SU-DHL-6 (cell line): ENCODE measurements around the gene CDC123.

ENCODE experiments used
- H2AFZ ChIP-seq: fragments of 200-600 bp; sonication (generic); 2 replicates; pipeline ENCODE4 v1.6.1; 2014; ENCODE audit warnings: low read depth, mild to moderate bottlenecking, moderate library complexity, mixed read lengths, antibody characterized with exemption, low read length; ENCODE audit not compliant: severe bottlenecking
- H3F3A ChIP-seq: fragments of 200-600 bp; shearing (Covaris generic); 2 replicates; pipeline ENCODE4 v1.6.0; 2016; ENCODE audit warnings: antibody characterized with exemption, mild to moderate bottlenecking; ENCODE audit not compliant: insufficient read depth
- H3K27ac ChIP-seq: fragments of 200-600 bp; sonication (generic); 2 replicates; pipeline ENCODE4 v1.5.1; 2016; ENCODE audit warnings: low read depth, mild to moderate bottlenecking, low read length, moderate library complexity, mixed read lengths
- H3K27me3 ChIP-seq: fragments of 200-600 bp; sonication (generic), shearing (Covaris generic); 2 replicates; pipeline ENCODE4 v1.6.0; 2014; ENCODE audit warnings: mild to moderate bottlenecking, low read length
- H3K36me3 ChIP-seq: fragments of 200-600 bp; sonication (generic); 2 replicates; pipeline ENCODE4 v1.6.1; 2014; ENCODE audit warnings: mild to moderate bottlenecking, low read length, mixed read lengths
- H3K4me2 ChIP-seq: fragments of 300-600, 200-600 bp; shearing (Covaris generic), sonication (generic); 2 replicates; pipeline ENCODE4 v1.6.0; 2014; ENCODE audit warnings: low read length, low read depth, mild to moderate bottlenecking; ENCODE audit not compliant: poor library complexity, severe bottlenecking
- H3K4me3 ChIP-seq: fragments of 200-600 bp; sonication (generic); 2 replicates; pipeline ENCODE4 v1.5.1; 2014; ENCODE audit warnings: antibody characterized with exemption, low read length, mild to moderate bottlenecking, mixed read lengths; ENCODE audit not compliant: insufficient read depth, poor library complexity, severe bottlenecking
- H3K79me2 ChIP-seq: fragments of 200-600 bp; sonication (generic); 2 replicates; pipeline ENCODE4 v1.6.1; 2014; ENCODE audit warnings: mild to moderate bottlenecking, low read length, moderate library complexity; ENCODE audit not compliant: insufficient read depth
- H3K9ac ChIP-seq: fragments of 200-600 bp; sonication (generic); 2 replicates; pipeline ENCODE4 v1.7.0; 2014; ENCODE audit warnings: mild to moderate bottlenecking, low read length
- H3K9me2 ChIP-seq: fragments of 200-600 bp; sonication (generic); replicated peaks from 2 replicates; pipeline ENCODE4 v1.6.1; 2014; ENCODE audit warnings: low read length; ENCODE audit not compliant: insufficient read depth
- H3K9me3 ChIP-seq: fragments of 200-600 bp; sonication (generic); 2 replicates; pipeline ENCODE4 v1.6.1; 2014; ENCODE audit warnings: low read length, mixed read lengths; ENCODE audit not compliant: insufficient read depth
- H4K20me1 ChIP-seq: fragments of 200-600 bp; sonication (generic); 2 replicates; pipeline ENCODE4 v1.6.1; 2014; ENCODE audit warnings: low read depth, mild to moderate bottlenecking, antibody characterized with exemption, low read length, moderate library complexity, mixed read lengths
- EZH2phosphoT487 ChIP-seq: fragments of 200-600 bp; sonication (generic), shearing (Covaris generic); conservative IDR thresholded peaks from 2 replicates; pipeline ENCODE4 v1.6.1; 2018; ENCODE audit warnings: mild to moderate bottlenecking, antibody characterized with exemption, low read length, moderate library complexity, mixed read lengths
- TF ChIP-seq, protein P1 (sequence below): fragments of 200-600 bp; sonication (generic); IDR thresholded peaks from one replicate; pipeline ENCODE4 v1.5.1; 2017; ENCODE audit warnings: antibody characterized with exemption, mild to moderate bottlenecking, low read length, moderate library complexity; ENCODE audit not compliant: insufficient read depth, poor library complexity, severe bottlenecking

Gene CDC123

DNA sequence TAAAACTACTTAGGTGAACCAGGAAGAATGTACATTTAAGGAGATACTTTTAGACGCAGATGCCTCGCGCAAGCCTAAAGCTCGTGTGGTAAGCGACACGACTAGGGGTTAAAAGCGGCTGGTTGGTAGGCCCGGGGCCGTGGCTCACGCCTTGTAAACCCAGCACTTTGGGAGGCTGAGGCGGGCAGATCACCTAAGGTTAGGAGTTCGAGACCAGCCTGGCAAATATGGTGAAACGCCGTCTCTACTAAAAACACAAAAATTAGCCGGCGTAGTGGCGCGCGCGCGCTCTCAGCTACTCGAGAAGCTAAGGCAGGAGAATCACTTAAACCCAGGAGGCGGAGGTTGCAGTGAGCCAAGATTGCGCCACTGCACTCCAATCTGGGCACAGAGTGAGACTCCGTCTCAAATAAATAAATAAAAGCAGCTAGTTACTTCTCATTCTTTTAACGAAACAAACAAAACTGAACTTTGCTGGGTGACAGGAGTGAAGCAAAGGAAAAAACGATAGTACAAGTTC lies 1.2 kb upstream of the CDC123 start:
- peak overlapping the region; percentile 94 for H3K9ac ChIP-seq
- H3K27me3 ChIP-seq = no peaks in the 10 kb centered on the region
- no peaks in the 10 kb centered on the region for H3K9me2 ChIP-seq
- H3K9me3 ChIP-seq = no peaks in the 10 kb centered on the region
- 0 out of 2 replicates have a peak, but pooled peaks cover 6% of the 10 kb centered on the region for H4K20me1 ChIP-seq
- H2AFZ ChIP-seq = no peak overlapping the region
- peak overlapping the region; percentile 95 for H3K4me2 ChIP-seq
- peaks cover 95% of the 10 kb centered on the region for H3K79me2 ChIP-seq
- peak overlapping the region; percentile 88 for H3K27ac ChIP-seq
- TF ChIP-seq, protein P1, sequence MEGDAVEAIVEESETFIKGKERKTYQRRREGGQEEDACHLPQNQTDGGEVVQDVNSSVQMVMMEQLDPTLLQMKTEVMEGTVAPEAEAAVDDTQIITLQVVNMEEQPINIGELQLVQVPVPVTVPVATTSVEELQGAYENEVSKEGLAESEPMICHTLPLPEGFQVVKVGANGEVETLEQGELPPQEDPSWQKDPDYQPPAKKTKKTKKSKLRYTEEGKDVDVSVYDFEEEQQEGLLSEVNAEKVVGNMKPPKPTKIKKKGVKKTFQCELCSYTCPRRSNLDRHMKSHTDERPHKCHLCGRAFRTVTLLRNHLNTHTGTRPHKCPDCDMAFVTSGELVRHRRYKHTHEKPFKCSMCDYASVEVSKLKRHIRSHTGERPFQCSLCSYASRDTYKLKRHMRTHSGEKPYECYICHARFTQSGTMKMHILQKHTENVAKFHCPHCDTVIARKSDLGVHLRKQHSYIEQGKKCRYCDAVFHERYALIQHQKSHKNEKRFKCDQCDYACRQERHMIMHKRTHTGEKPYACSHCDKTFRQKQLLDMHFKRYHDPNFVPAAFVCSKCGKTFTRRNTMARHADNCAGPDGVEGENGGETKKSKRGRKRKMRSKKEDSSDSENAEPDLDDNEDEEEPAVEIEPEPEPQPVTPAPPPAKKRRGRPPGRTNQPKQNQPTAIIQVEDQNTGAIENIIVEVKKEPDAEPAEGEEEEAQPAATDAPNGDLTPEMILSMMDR = no peak
- TF ChIP-seq EZH2phosphoT487 = no peak
- peak overlapping the region; percentile 88 for H3K4me3 ChIP-seq
- peaks cover 8% of the 10 kb centered on the region; the same call in 1 of the 2 replicates for H3F3A ChIP-seq
- H3K36me3 ChIP-seq = peaks cover 9% of the 10 kb centered on the region

DNA sequence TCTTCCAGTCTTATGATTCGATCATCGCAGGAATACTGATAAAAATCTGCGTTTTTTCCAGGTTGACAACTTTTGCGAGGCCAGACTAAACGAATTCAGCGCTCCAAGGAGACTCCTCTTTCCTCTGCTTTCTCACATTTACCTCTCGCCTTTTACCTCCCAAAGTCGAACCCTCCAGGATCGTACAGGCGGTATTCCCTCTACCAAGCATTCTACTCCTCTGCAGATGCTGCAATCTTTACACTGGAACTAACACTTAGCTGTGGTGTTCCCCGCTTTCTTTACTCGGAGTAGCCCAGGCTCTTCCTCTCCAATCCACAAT lies 746 bp upstream of the CDC123 start:
- Histone ChIP-seq H3K36me3 (peaks cover 9% of the 10 kb centered on the region), H3K9ac (peak overlapping the region; percentile 94), H3K27ac (peak overlapping the region; percentile 88), H3K4me2 (peak overlapping the region; percentile 95), H3K27me3 (no peaks in the 10 kb centered on the region), H3F3A (peaks cover 8% of the 10 kb centered on the region; the same call in 1 of the 2 replicates), H3K9me3 (no peaks in the 10 kb centered on the region), H3K79me2 (peaks cover 93% of the 10 kb centered on the region), H3K9me2 (no peaks in the 10 kb centered on the region), H3K4me3 (peak overlapping the region; percentile 88), H4K20me1 (0 out of 2 replicates have a peak, but pooled peaks cover 6% of the 10 kb centered on the region), H2AFZ (peak overlapping the region; percentile 96)
- no peak for TF ChIP-seq EZH2phosphoT487
- TF ChIP-seq, protein P1 = no peak

DNA sequence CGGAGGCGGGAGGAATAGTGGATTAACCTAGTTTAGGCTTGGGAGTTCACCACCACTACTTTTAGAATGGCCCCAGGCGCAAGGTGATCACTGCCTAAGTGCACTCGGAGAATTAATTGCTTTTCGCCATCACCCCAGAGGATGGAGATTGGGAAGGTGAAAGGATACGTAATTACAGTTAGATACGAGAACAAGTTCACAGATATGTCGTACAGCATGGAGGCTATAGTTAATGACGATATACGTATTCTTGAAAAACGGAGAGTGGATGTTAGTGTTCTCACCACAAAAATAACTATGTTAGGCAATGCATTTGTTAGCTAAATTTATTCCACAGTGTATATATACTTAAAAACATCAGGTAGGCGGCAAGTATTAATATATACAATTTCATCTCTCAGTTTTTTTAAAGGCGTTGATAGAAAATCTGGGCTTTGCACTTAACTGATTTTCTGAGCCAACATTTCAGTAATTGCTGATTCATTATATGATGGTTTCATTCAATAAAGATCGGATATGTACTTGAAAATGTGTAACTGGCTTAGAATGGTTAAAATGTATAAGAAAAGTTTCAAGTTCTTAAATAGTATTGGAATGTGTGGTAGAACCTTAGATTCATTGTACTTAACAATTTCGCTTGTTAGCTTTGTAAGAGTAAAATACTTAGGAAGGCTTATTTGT lies 683 bp downstream of the CDC123 start:
- peak overlapping the region; percentile 95 for H3K4me2 ChIP-seq
- H3K4me3 ChIP-seq = peak overlapping the region; percentile 88
- H3K9me3 ChIP-seq = no peaks in the 10 kb centered on the region
- peaks cover 8% of the 10 kb centered on the region; the same call in 1 of the 2 replicates for H3F3A ChIP-seq
- H3K36me3 ChIP-seq = peaks cover 9% of the 10 kb centered on the region
- no peaks in the 10 kb centered on the region for H3K9me2 ChIP-seq
- H3K79me2 ChIP-seq = peaks cover 94% of the 10 kb centered on the region
- 0 out of 2 replicates have a peak, but pooled peaks cover 6% of the 10 kb centered on the region for H4K20me1 ChIP-seq
- no peaks in the 10 kb centered on the region for H3K27me3 ChIP-seq
- peak overlapping the region; percentile 94 for H3K9ac ChIP-seq
- no peak for TF ChIP-seq EZH2phosphoT487
- TF ChIP-seq, protein P1 = no peak
- peak overlapping the region; percentile 88 for H3K27ac ChIP-seq
- peak overlapping the region; percentile 96 for H2AFZ ChIP-seq
